ENCODE results near the gene ICOSLG.
"Not testable (repeated sequence)": the region's sequence is repeated elsewhere in the genome, so short reads cannot be mapped to it uniquely, and the experiment has no call there.

ICOSLG gene

GRCh38 chr21:44241281-44241680 is 538 bp upstream of the ICOSLG start:
- not testable (repeated sequence) for H3K27me3 ChIP-seq (ENCODE audit: control insufficient read depth, insufficient read depth, low read length); H3K9me3 ChIP-seq (replicated peaks; ENCODE audit: low read length); H3K4me2 ChIP-seq (ENCODE audit: low read length); H3K4me1 ChIP-seq (ENCODE audit: control insufficient read depth, insufficient read depth, low read length); H3K36me3 ChIP-seq (ENCODE audit: insufficient read depth, low read length); H3K4me3 ChIP-seq (ENCODE audit: low read length); H3K9ac ChIP-seq (ENCODE audit: low read depth, low read length)

GRCh38 chr21:44240353-44240752 is 390 bp downstream of the ICOSLG start:
- H3K9ac ChIP-seq (ENCODE audit: low read depth, low read length); H3K36me3 ChIP-seq (ENCODE audit: insufficient read depth, low read length); H3K27me3 ChIP-seq (ENCODE audit: control insufficient read depth, insufficient read depth, low read length); H3K9me3 ChIP-seq (replicated peaks; ENCODE audit: low read length); H3K4me1 ChIP-seq (ENCODE audit: control insufficient read depth, insufficient read depth, low read length); H3K4me2 ChIP-seq (ENCODE audit: low read length); H3K4me3 ChIP-seq (ENCODE audit: low read length): not testable (repeated sequence)

GRCh38 chr21:44229561-44229960 is 11.2 kb downstream of the ICOSLG start:
- H3K4me3 ChIP-seq (ENCODE audit: low read length); H3K9me3 ChIP-seq (replicated peaks; ENCODE audit: low read length); H3K36me3 ChIP-seq (ENCODE audit: insufficient read depth, low read length); H3K4me2 ChIP-seq (ENCODE audit: low read length); H3K4me1 ChIP-seq (ENCODE audit: control insufficient read depth, insufficient read depth, low read length); H3K27me3 ChIP-seq (ENCODE audit: control insufficient read depth, insufficient read depth, low read length); H3K9ac ChIP-seq (ENCODE audit: low read depth, low read length): not testable (repeated sequence)

GRCh38 chr21:44228109-44228508 is 12.6 kb downstream of the ICOSLG start:
- H3K9me3 ChIP-seq (replicated peaks; ENCODE audit: low read length); H3K9ac ChIP-seq (ENCODE audit: low read depth, low read length); H3K4me2 ChIP-seq (ENCODE audit: low read length); H3K4me1 ChIP-seq (ENCODE audit: control insufficient read depth, insufficient read depth, low read length); H3K36me3 ChIP-seq (ENCODE audit: insufficient read depth, low read length); H3K4me3 ChIP-seq (ENCODE audit: low read length); H3K27me3 ChIP-seq (ENCODE audit: control insufficient read depth, insufficient read depth, low read length): not testable (repeated sequence)

GRCh38 chr21:44227614-44228013 is 13.1 kb downstream of the ICOSLG start:
- not testable (repeated sequence) for H3K4me1 ChIP-seq (ENCODE audit: control insufficient read depth, insufficient read depth, low read length); H3K4me3 ChIP-seq (ENCODE audit: low read length); H3K9ac ChIP-seq (ENCODE audit: low read depth, low read length); H3K27me3 ChIP-seq (ENCODE audit: control insufficient read depth, insufficient read depth, low read length); H3K9me3 ChIP-seq (replicated peaks; ENCODE audit: low read length); H3K36me3 ChIP-seq (ENCODE audit: insufficient read depth, low read length); H3K4me2 ChIP-seq (ENCODE audit: low read length)

- not testable (repeated sequence) for H3K9ac ChIP-seq (ENCODE audit: low read depth, low read length); H3K4me1 ChIP-seq (ENCODE audit: control insufficient read depth, insufficient read depth, low read length); H3K27me3 ChIP-seq (ENCODE audit: control insufficient read depth, insufficient read depth, low read length); H3K4me3 ChIP-seq (ENCODE audit: low read length); H3K9me3 ChIP-seq (replicated peaks; ENCODE audit: low read length); H3K36me3 ChIP-seq (ENCODE audit: insufficient read depth, low read length); H3K4me2 ChIP-seq (ENCODE audit: low read length)
These were observed 15.1 kb downstream of the ICOSLG start for GRCh38 chr21:44225605-44226004.

- not testable (repeated sequence) for H3K4me1 ChIP-seq (ENCODE audit: control insufficient read depth, insufficient read depth, low read length); H3K9ac ChIP-seq (ENCODE audit: low read depth, low read length); H3K4me3 ChIP-seq (ENCODE audit: low read length); H3K36me3 ChIP-seq (ENCODE audit: insufficient read depth, low read length); H3K9me3 ChIP-seq (replicated peaks; ENCODE audit: low read length); H3K4me2 ChIP-seq (ENCODE audit: low read length); H3K27me3 ChIP-seq (ENCODE audit: control insufficient read depth, insufficient read depth, low read length)
These were observed 17.4 kb downstream of the ICOSLG start for GRCh38 chr21:44223334-44223733.

- not testable (repeated sequence) for H3K27me3 ChIP-seq (ENCODE audit: control insufficient read depth, insufficient read depth, low read length); H3K4me3 ChIP-seq (ENCODE audit: low read length); H3K9ac ChIP-seq (ENCODE audit: low read depth, low read length); H3K4me1 ChIP-seq (ENCODE audit: control insufficient read depth, insufficient read depth, low read length); H3K36me3 ChIP-seq (ENCODE audit: insufficient read depth, low read length); H3K9me3 ChIP-seq (replicated peaks; ENCODE audit: low read length); H3K4me2 ChIP-seq (ENCODE audit: low read length)
These were observed 20.1 kb downstream of the ICOSLG start for GRCh38 chr21:44220674-44221073.

- H3K9me3 ChIP-seq (replicated peaks; ENCODE audit: low read length); H3K27me3 ChIP-seq (ENCODE audit: control insufficient read depth, insufficient read depth, low read length); H3K9ac ChIP-seq (ENCODE audit: low read depth, low read length); H3K4me3 ChIP-seq (ENCODE audit: low read length); H3K4me1 ChIP-seq (ENCODE audit: control insufficient read depth, insufficient read depth, low read length); H3K36me3 ChIP-seq (ENCODE audit: insufficient read depth, low read length); H3K4me2 ChIP-seq (ENCODE audit: low read length): not testable (repeated sequence)
These were observed 22.3 kb downstream of the ICOSLG start for GRCh38 chr21:44218461-44218860.

- H3K4me2 ChIP-seq (ENCODE audit: low read length); H3K4me3 ChIP-seq (ENCODE audit: low read length); H3K36me3 ChIP-seq (ENCODE audit: insufficient read depth, low read length); H3K9me3 ChIP-seq (replicated peaks; ENCODE audit: low read length); H3K4me1 ChIP-seq (ENCODE audit: control insufficient read depth, insufficient read depth, low read length); H3K27me3 ChIP-seq (ENCODE audit: control insufficient read depth, insufficient read depth, low read length); H3K9ac ChIP-seq (ENCODE audit: low read depth, low read length): not testable (repeated sequence)
These were observed 28.8 kb downstream of the ICOSLG start for GRCh38 chr21:44211978-44212377.

- not testable (repeated sequence) for H3K9ac ChIP-seq (ENCODE audit: low read depth, low read length); H3K36me3 ChIP-seq (ENCODE audit: insufficient read depth, low read length); H3K4me2 ChIP-seq (ENCODE audit: low read length); H3K4me1 ChIP-seq (ENCODE audit: control insufficient read depth, insufficient read depth, low read length); H3K9me3 ChIP-seq (replicated peaks; ENCODE audit: low read length); H3K4me3 ChIP-seq (ENCODE audit: low read length); H3K27me3 ChIP-seq (ENCODE audit: control insufficient read depth, insufficient read depth, low read length)
These were observed 29.2 kb downstream of the ICOSLG start for GRCh38 chr21:44211574-44211973.

GRCh38 chr21:44207860-44208646 is 32.7 kb downstream of the ICOSLG start:
- H3K9me3 ChIP-seq (replicated peaks; ENCODE audit: low read length); H3K4me2 ChIP-seq (ENCODE audit: low read length); H3K4me3 ChIP-seq (ENCODE audit: low read length); H3K27me3 ChIP-seq (ENCODE audit: control insufficient read depth, insufficient read depth, low read length); H3K9ac ChIP-seq (ENCODE audit: low read depth, low read length); H3K36me3 ChIP-seq (ENCODE audit: insufficient read depth, low read length); H3K4me1 ChIP-seq (ENCODE audit: control insufficient read depth, insufficient read depth, low read length): not testable (repeated sequence)

All from skeletal muscle satellite cell (primary cell).